HG03342 (cell line): ENCODE data around the gene RNU5B-1.

ENCODE experiments used
- ATAC-seq: cut with Tn5 transposase; IDR thresholded peaks from one replicate; pipeline ENCODE4 v1.9.1; 2021; ENCODE audit warnings: mild to moderate bottlenecking, moderate library complexity; ENCODE audit not compliant: unreplicated experiment

The RNU5B-1 gene

DNA sequence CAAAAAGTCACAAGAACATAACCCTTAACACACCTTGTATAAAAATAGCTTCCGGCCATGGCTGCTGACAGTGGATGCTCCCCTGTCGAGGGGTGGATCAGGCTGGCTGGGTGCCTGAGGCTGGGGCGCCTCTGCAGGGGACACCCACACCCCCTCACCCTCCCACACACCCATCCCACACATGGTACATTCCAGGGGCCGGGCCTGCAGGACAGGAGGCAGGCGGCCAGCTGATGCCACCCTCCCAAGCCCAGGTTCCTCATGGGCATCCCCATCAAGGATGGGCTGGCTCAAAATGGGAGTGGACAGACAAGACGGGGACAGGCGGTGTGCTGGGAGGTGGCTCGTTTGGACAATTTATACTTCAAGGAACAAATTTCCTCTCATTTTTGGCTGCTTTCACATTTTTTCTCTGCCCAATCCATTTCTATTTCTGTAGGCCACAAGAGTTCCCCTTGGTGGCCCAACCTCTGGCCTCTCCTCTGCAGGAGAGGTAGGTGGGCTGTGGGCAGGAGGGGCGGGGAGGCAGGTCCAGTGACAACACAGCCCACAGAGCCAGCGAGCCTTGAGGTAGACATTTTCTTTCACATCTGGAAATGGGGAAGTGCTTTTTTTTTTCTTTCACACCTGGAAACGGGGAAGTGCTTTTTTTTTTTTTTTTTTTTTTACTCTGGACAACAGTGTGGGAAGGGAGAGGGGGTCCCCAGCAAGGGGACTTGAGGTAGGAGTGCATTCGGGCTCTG, 23.3 kb downstream of the RNU5B-1 start:
- ATAC-seq = no peak

- no peak for ATAC-seq
Measured at GRCh38 chr15:65328506-65329287, 24.2 kb downstream of the RNU5B-1 start.

- no peak for ATAC-seq
Measured at GRCh38 chr15:65329288-65329983, 25.0 kb downstream of the RNU5B-1 start.

- ATAC-seq = no peak
Measured at GRCh38 chr15:65329984-65330735, 25.7 kb downstream of the RNU5B-1 start.

DNA sequence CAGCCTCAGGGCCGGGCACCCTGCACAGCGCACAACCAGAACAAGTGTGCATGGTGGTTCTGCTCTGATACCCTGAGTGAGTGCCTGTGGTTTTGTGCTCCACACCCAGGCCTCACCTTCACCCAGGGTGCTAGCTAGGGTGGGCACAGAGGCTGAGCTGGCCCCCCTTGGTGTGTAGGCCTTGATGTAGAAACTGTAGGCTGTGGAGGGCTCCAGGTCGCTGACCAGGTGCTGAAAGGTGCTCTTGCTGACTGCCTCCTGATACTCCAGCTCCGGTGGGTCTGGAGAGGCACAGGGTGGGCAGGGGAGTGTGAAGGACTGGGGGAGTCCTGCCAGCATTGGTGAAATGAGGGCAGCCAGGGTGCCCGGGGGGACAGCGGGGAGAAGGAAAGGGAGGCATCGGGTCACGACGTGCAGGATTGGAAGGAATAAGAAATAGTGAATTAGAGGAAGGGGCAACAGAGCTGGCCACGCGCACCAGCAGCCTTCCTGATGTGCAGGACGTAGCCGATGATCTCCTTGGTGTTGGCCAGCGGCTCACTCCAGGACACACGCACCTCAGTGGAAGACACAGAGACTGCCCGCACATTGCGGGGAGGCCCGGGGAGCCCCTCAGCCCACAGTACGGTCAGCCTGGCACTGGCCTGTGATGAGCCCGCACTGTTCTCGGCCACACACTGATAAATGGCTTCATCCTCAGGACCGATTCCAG, 26.6 kb downstream of the RNU5B-1 start:
- no peak for ATAC-seq

- no peak for ATAC-seq
Measured at GRCh38 chr15:65331811-65332210, 27.3 kb downstream of the RNU5B-1 start.

DNA sequence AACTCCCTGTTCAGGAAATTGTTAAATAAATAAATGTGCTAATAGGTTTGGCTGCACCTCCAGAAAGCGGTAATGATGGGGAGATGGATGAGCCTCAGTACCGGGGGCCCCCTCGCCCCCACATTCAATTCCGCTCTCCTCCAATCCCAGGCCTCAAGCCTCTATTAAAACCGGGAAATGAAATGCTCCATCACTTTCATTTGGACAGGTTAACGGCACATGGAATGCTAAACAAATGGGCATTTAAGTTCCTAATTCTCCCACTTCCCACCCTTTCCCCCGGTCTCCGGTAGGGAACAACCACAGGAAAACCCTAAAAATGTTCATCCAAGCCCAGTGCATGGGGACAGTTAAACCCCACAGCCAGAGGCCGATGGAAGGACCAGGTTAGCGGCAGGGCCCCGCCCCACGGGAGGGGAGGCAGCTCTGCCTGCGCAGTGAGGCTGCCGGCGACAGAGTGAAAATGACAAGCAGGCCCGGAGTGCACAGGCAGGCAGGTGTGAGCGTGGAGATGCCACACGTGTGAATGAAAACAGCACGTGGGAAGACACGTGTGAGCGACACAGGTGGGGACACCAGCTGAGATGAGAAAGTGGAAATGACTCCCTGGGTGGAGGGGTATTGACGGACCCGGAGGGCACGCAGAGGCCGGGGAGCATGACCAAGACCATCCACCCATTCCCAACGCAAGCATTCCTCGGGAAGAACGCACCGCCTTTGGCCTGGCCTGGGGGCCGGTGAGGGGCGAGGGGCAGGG, 28.1 kb downstream of the RNU5B-1 start:
- no peak for ATAC-seq

DNA sequence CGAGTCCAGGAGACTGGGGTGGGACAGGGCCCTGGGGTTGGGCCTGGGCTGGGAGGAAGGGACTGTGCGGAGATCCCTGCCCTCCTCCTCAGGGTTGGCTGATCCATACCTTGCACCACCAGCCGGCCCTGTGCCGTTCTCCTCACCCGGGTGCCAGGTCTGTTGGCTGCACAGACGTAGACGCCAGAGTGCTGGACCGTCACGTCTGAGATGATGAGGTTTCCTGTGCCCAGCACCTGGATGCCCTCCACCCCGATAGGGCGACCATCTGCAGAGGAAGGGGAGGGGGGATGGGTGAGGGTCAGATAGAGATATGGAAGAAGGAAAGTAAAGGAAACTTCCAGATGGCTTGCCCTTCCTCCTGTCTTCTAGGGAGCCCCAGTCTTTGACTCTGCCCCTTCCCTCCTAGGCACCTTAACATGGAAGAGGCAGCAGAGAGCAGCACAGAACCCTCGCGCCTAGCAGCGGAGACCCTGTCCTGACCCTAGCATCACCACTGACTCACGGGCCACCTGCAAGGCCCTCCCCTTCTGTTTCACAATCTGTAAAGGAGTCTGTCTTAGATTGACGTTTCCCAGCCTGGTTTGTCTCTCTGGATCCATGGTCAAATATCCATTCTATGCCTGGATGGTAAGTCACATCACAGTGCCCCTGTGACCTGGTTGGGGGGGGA, 28.8 kb downstream of the RNU5B-1 start:
- no peak for ATAC-seq

- ATAC-seq = no peak
Measured at GRCh38 chr15:65333856-65334255, 29.4 kb downstream of the RNU5B-1 start.

DNA sequence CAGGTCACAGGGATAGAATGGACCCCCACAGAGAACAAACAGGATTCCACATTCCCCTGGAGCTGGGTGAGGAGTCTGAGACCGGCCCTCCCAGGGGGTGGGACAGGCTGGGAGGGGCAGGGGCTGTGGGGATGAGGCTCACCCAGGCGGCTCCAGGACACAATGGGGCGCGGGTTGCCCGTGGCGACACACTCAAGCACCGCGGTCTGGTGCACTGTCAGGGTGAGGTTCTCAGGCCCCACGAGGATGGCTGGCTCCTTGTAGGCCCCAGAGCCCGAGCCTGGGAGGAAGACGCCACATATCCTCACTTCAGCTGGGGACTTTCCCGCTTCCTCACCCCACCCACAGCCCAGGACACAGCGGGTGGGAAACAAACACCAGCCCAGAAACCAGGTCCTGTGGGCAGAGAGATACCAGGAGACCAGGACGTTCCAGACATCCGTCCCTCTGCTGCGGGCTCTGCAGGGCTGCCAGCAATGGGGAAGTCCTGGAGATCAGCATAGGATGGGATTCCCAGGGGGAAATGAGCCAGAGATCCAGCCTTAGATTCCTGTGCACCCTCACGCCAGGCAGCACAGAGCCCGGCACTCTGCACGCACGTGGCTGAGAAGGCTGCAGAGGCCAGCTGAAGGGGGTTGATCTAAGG, 30.2 kb downstream of the RNU5B-1 start:
- no peak for ATAC-seq

DNA sequence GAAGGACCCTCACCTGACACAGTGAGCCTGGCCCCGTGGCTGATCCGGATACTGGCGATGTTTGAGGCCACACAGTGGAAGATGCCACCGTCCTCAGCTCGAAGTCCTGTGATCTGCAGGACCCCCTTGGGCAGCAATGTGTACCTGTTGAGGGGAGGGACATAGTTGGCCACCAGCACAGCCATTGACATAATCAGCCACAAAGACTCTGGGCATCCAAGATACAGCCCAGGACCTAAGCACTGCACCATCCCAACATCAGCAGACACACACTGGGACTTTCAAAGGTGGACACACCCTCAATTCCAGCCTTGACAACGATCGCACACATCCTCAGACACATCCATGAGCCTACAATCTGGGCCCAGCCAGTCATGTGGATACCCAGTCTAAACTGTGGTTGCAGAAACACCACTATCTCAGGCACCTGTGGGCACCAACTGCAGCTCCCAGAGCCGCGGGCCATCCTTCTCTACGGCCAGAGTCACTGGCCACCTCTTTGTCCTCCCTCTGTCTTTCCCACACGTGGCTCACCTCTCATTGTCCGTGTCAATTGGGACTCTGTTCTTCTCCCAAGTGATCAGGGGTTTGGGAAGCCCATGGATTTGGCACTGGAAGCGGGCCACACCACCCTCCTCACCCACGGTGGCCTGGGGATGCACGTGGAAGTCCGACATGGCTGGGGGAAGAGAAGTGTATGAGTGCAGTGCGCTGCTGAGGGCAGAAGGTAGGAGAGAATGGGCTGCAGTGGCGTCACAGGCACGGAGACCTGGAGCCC, 31.0 kb downstream of the RNU5B-1 start:
- ATAC-seq = no peak

- no peak for ATAC-seq
Measured at GRCh38 chr15:65336493-65337435, 32.3 kb downstream of the RNU5B-1 start.

DNA sequence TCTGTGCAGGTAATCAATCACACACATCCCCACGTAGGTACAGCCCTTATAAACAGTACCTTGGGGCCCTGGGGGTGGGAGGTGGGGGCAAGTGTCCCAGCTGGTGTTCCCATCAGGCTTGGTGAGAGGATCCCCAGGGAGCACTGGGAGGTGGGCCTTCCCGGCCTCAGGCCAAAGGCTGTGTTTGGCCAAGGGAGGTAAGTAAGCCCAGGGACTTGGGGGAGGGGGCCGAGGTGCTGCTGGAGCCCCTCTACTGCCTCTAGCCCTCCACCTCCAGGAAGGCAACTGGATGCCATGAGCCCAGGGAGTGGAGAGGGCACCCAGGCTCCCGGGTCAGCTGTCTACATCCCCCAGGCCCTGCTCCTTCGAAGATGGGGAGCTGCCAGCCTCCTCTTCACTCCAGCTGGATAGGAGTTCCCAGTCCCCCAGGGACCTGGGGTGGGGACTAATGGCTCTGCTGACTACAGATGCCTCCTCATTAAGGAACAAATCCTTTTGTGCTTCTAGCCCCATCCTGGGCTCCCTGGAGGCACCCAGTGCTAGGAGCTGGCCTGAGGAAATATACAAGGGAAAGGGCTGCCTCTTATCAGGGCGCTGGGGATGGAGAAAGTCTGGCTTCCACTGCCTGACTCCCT, 33.1 kb downstream of the RNU5B-1 start:
- no peak for ATAC-seq

GRCh38 chr15:65338366-65338765, 33.9 kb downstream of the RNU5B-1 start:
- ATAC-seq = no peak

DNA sequence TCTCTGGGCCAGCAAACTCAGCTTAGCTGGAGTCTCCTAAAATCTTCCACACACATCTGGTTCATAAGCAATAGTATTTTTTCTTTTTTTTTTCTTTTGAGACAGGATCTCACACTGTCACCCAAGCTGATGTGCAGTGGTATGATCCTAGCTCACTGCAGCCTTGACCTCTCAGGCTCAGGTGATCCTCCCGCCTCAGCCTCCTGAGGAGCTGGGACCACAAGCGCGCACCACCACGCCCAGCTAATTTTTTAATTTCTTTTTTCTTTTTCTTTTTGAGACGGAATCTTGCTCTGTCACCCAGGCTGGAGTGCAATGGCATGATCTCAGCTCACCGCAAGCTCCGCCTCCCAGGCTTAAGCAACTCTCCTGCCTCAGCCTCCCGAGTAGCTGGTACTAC, 34.3 kb downstream of the RNU5B-1 start:
- no peak for ATAC-seq

DNA sequence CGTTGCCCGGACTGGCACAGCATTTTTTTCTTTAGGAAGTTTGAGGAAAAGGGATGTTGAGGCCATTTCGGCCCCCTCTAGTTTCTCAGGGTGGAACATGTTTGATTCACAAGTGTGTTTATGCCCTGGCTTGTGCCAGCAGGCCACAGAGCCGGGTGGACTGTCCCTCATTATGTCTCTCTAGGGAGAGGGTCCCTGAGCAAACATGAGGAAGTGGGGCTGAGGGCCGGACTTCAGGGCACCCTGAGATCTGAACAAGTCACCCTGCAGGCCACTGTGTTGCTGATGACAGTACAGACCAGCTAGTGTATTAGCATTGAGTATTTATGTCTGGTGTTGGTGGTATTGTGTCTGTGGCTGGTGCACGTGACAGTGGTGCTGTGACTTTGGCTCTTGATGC, 34.9 kb downstream of the RNU5B-1 start:
- no peak for ATAC-seq
